Stimulated activated CD8-positive, alpha-beta memory T cell treated with anti-CD3 and anti-CD28 coated beads, Interleukin-4, amount 100 ng/mL, for 48 hours (primary cell): ENCODE data around the gene MACROH2A2.
"Not testable (repeated sequence)": the region's sequence is repeated elsewhere in the genome, so short reads cannot be mapped to it uniquely, and the experiment has no call there.

Experiments
- DNase-seq: peaks from one replicate; pipeline ENCODE4 v3.0.0-alpha.2; 2020

Gene MACROH2A2

DNA sequence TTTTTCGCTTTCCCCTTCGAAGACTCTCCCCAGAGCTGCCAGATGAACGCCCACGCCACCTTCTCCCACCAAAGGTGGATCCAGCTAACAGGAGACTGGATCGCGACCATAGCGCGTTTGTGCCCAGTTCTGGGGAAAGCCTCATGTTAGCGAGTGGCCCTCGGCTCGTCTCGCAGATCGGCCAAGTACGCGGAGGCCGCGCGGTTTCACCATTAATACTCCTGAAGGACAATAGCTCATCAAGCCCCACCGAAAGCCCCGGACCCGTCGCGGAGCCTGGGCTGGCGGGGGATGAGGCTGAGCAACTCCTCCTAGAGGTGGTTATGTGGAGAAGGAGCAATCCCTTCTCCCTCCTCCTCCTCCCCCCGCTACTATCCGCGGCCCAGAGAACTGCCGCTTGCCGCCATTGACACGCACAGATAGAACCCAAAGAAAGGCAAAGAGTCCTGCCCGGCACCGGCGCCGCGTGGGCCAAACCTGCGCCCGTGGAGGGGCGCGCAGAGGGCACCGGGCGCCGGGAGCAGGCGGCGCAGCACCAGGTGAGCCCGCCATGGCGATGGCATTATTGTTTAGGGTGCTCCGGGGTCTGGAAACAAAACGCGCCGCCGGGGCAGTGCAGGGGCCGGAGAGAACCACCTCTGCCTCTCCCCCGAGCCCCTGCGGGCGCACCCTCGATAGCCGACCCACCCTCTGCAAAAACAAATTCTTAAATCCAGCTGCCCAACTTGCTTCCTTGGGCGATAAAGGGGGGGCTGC lies at the start of gene MACROH2A2:
Gene MACROH2A2 (plus strand): TSS at position 385 of the 756 bp plus-strand sequence. CDS start 22,813 bp downstream, outside the sequence.
- DNase-seq, result peak; percentile 39

DNA sequence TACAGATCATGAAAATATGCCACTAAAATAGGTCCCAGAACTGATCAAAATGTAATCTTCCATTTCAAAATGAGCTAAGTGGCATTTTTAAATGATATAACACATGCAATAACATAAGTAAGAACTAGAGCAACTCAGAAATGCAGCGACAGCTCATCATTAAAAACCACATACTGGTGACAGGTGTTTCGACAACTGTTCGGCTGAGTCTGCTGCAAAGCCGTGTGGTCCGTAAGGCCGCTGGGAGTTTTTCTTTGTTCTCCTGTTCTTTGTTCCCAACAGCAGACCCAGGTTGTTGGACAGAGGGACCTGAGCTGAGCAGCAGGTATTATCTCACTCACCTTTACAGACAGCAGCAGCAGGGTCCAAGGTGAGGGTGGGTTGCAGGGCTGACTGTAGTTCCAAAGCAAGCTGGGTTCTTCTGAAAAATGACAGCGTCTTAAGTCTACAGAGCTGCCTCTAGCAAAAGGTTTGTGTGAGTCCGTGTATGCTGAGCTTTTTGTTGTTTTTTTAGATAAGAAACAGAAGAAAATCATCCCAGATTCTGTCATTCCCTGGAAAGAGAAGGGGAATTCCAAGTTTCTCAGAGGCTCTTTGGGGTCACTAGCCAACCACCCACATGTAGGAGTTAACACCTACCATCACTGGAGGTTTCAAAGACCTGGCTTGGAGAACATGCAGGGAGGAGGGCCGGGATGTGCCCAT lies 45.4 kb upstream of the MACROH2A2 start:
- no peak for DNase-seq

DNA sequence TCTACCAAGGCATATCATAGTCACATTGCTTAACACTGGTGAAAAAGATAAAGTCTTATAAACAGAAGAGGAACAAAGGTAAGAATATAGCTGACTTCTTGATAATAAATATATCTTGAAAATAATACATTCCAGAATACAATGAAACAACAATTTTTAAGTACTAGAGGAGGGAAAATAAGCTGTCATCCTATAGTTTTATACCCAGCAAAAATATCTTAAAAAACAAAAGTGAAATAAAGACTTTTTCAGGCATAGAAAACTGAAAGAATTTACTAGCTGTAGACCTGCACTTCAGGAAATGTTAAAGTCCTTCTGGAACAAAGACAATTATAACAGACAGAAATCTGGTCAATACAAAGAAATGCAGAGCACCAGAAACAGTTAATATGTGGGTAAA lies 21.4 kb upstream of the MACROH2A2 start:
- no peak for DNase-seq

- DNase-seq, result no peak
Observed at GRCh38 chr10:70032667-70033289, 19.9 kb upstream of the MACROH2A2 start.

- DNase-seq, result no peak
Observed at GRCh38 chr10:70034232-70034631, 18.4 kb upstream of the MACROH2A2 start.

DNA sequence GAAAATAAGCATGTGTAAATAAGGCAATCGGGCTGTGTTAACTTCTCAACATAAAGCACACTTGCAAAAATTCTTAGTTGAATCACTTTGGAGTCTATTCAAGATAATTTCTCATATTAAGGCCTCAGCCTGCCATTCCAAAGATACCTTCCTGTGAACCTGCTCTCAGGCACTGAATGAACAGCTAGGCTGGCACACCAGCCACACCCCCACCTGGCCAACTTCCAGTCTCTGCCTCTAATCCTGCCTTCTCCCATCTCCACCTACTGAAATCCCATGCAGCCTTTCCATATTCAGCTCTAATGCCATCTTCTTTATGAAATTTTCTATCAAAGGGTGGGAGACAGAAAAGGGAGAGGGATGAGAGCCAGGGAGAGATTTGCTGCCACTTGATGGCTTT lies 17.1 kb upstream of the MACROH2A2 start:
- DNase-seq, result no peak

DNA sequence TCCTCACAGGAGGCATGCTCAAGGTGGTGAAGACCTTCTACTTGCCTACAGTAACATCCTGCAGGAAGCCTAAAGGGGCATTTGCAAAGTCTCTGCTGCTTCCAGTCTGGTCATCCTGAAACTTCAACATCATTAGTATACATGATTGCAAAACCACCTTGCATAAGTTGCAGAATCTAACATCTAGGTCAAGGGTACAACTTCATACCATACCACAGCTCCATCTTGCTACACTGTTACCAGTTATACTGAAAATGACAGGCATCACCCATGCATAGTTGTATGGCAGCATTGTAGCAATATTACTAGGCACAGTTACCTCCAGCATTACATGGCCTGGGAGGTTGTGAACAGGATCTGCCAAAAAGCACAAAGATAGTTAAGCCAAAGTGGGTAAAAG lies 13.7 kb upstream of the MACROH2A2 start:
- DNase-seq, result no peak

DNA sequence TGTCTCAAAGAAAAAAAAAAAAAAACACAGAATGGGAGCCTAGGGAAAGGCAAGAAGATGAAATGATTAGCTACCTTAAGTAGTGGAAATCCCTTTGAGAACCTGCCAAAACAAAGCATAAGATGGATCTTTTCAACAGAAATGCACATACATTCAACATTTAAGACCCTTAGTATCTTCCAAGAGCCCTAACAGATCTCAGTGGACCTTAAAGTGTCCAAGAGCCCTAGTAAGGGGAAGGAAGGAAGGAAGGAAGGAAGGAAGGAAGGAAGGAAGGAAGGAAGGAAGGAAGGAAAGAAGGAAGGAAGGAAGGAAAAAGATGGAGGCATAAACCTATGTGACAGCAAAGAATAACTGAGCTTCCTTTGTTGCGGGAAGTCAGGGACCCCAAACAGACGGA lies 11.6 kb upstream of the MACROH2A2 start:
- no peak for DNase-seq

DNA sequence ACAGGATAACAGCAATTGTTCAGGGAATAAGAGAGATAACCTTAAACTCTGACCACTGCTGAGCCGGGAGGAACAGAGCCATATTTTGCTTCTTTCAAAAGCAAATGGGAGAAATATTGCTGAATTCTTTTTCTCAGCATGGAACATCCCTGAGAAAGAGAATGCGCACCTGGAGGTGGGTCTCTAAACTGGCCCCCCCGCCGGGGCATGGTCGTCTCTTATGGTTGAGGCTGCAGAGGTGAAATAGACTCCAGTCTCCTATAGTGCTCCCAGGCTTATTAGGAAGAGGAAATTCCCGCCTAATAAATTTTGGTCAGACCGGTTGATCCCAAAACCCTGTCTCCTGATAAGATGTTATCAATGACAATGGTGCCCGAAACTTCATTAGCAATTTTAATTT lies 10.9 kb upstream of the MACROH2A2 start:
- DNase-seq, result not testable (repeated sequence)

DNA sequence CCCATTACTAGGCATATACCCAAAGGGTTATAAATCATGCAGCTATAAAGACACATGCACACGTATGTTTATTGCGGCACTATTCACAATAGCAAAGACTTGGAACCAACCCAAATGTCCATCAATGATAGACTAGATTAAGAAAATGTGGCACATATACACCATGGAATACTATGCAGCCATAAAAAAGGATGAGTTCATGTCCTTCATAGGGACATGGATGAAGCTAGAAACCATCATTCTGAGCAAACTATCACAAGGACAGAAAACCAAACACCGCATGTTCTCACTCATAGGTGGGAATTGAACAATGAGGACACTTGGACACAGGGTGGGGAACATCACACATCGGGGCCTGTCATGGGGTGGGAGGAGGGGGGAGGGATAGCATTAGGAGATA lies 5.6 kb upstream of the MACROH2A2 start:
- DNase-seq, result not testable (repeated sequence)

DNA sequence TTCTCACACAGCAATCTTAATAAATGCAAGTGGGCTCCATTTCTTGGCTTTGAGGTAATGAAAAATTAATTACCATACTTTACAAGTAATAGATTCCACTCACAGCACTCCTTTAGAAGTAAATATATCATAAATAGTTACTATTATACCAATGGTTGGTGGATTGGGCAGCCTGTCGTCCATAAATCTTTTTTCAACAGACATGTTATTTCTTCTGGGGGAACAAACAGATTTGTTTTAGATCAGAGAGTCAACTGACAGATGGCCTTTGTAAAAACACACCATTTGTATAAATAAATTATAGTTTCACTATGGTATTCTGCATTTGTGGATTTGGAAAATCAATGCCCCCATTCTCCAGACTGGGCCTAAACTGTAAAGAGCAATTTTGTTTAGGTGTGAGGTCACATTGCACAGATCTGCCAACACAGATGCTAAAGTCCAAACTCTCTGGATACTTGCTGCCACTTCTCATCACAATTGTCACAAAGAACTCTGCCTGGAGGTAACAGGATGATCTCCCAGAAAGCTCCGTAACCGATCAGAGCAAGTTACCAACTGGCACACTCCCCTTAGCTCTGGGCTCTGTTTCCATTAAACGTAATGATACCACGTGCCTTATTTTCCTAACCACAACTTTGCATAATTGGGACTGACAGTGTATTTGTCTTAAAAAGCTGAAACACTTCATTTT lies 4.5 kb upstream of the MACROH2A2 start:
- no peak for DNase-seq

GRCh38 chr10:70051848-70052247 lies 798 bp upstream of the MACROH2A2 start:
- no peak for DNase-seq

- DNase-seq, result peak; percentile 30
Observed at GRCh38 chr10:70053218-70053840, 683 bp downstream of the MACROH2A2 start.

GRCh38 chr10:70053841-70054288 lies 1.2 kb downstream of the MACROH2A2 start:
- DNase-seq, result peak; percentile 56

DNA sequence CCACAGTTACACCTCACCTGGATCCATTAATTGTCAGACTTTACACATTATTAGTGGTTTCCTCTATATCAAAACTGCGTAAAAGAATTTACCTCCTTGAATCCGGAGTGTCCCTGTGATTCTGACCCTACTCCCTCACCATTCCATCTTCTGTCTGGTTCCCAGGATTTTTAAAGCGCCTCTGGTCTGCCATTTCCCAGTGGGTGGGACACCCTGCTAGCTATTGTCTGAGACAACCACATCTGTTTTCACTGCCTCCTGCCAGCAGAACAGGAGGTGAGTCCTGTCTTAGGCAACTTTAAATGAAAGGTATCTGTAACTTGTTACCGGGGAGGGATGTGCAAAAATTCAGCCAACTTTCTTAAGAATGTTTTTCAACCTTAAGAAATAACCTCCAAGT lies 2.3 kb downstream of the MACROH2A2 start:
- DNase-seq, result no peak

DNA sequence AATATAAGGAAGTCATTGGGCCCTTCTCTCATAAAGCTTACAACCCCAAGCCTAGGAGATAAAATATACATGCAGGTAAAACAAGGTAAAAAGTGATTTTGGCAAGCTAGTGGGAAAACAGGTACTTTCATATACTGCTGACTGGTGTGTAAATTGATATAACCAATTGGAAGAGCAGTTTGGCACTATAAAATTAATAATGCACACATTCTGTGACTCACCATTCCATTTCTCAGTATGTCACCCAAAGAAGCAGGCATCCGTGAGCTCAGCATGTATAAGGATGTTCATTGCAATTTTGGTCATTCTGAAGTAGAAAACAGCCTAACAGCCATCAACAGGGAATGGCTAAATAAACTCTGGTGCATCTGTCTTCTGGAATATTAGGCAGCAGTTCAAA lies 2.9 kb downstream of the MACROH2A2 start:
- no peak for DNase-seq

DNA sequence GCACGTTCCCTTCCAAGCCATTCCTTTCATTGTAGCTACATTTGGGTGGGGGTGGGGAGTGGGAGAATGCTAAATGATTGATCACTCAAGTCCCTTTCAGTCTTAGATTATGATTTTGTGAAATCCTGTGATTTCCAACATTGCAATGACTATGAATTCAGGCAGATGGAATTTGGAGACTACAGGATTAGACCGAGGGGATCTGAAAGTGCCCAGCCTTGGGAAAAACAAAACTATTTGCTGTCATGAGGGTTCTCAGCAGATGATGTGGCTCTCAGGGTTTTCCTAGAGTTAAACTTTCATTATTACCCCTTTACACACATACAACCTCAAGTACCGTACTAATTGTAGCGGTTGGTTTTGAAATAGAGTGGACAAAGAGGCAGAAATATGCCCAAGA lies 4.7 kb downstream of the MACROH2A2 start:
- no peak for DNase-seq

DNA sequence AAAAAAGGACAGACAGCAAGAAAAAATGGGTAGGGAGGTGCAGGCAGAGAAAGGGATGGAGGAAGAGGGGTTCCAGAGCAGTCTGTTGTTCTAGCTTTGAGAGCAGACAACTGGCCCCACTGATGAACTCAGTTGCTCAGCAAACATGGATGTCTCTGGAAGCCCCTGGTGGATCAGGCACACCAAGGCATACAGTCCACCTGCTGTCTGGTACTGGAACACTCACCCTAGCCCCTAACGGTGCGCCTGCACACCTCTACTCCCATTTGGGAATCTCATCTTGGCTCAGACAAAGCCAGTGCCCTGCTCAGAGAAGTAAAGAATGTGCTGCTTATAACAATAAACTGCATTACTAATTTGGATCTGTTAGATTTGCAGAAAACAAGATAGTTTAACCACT lies 7.7 kb downstream of the MACROH2A2 start:
- no peak for DNase-seq

GRCh38 chr10:70063418-70064098 lies 10.9 kb downstream of the MACROH2A2 start:
- DNase-seq, result no peak

DNA sequence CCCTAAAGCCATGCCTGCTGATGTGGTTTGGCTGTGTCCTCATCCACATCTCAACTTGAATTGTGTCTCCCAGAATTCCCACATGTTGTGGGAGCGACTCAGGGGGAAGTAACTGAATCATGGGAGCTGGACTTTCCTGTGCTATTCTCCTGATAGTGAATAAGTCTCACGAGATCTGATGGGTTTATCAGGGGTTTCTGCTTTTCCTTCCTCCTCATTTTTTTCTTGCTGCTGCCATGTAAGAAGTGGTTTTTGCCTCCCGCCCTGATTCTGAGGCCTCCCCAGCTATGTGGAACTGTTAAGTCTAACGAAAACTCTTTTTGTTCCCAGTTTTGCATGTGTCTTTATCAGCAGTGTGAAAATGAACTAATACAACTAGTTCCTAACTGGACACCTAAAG lies 11.8 kb downstream of the MACROH2A2 start:
- no peak for DNase-seq

DNA sequence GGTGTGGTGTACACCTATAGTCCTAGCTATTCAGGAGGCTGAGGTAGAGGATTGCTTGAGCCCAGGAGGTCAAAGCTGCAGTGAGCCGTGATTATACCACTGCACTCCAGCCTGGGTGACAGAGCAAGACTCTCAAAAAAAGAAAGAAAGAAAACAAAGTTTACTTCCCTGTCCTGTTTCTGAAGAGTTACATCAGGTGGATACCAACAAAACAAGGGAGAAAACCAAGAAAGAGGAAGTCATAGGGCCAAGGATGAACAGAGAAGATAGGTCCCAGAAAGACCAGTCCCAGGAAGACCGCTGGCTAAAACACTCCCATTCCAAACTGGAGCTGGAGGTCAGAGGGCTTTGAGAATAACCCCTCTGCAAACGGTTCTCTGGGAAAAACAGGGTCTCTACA lies 13.5 kb downstream of the MACROH2A2 start:
- no peak for DNase-seq

DNA sequence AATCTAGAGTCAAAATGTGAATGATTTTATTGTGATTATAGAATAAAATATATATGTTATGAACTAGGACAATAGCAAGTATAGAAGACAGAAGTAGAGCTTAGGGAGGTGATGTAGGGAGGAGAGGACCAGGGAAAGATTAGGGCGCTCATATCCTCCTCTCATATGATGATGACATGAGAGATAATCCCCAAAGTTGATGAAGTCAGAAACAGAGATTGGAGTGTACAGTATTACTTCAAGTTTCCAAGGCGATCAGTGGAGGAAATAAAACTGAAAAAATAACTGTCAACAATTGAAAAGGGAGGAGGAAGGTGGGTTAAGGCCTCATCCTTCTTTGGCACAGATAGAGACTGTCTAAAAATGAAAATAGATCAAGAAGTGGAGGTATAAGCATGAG lies 14.9 kb downstream of the MACROH2A2 start:
- DNase-seq, result no peak
